Measurements from ENCODE around the gene CYTL1.
"Not testable (repeated sequence)": the region's sequence is repeated elsewhere in the genome, so short reads cannot be mapped to it uniquely, and the experiment has no call there.

CYTL1 gene

GRCh38 chr4:5019274-5019673 lies at the start of gene CYTL1:
TSS of gene CYTL1 (minus strand) at chr4:5019458. CDS start at chr4:5019445, 13 bp downstream.
- Histone ChIP-seq H3K4me3 (ENCODE audit: low read length) (no peak within 1 kb of the TSS), H3K36me3 (ENCODE audit: insufficient read depth, low read length) (no peaks in the 10 kb centered on the region), H3K9me3 (ENCODE audit: low read length) (no peaks in the 10 kb centered on the region), H3K27me3 (ENCODE audit: insufficient read depth, low read length) (peaks cover 5% of the 10 kb centered on the region), H2AFZ (ENCODE audit: low read depth, low read length) (no peak within 1 kb of the TSS), H3K4me1 (ENCODE audit: insufficient read depth, low read length) (no peaks in the 10 kb centered on the region)

DNA sequence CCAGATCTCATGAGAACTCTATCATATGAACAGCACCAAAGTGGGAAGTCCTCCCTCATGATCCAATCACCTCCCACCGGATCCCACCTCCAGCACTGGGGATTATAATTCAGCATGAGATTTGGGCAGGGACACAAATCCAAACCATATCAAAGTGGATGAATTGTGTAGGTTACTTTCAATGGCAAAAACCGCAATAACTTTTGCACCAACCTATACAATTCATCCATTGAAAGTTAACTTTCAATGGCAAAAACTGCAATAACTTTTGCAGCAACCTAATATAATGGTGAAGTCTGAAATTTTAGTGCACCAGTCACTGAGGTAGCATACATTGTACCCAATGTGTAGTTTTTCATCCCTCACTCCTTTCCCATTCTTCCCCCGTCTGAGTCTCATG lies 48.6 kb upstream of the CYTL1 start:
- H3K4me1 ChIP-seq (ENCODE audit: insufficient read depth, low read length): no peaks in the 10 kb centered on the region
- H3K9me3 ChIP-seq (ENCODE audit: low read length): no peaks in the 10 kb centered on the region
- H3K36me3 ChIP-seq (ENCODE audit: insufficient read depth, low read length): no peaks in the 10 kb centered on the region
- H2AFZ ChIP-seq (ENCODE audit: low read depth, low read length): no peak overlapping the region
- H3K27me3 ChIP-seq (ENCODE audit: insufficient read depth, low read length): no peaks in the 10 kb centered on the region
- no peak overlapping the region for H3K4me3 ChIP-seq (ENCODE audit: low read length)

- not testable (repeated sequence) for H3K36me3 ChIP-seq (ENCODE audit: insufficient read depth, low read length); H2AFZ ChIP-seq (ENCODE audit: low read depth, low read length); H3K27me3 ChIP-seq (ENCODE audit: insufficient read depth, low read length); H3K4me3 ChIP-seq (ENCODE audit: low read length); H3K9me3 ChIP-seq (ENCODE audit: low read length); H3K4me1 ChIP-seq (ENCODE audit: insufficient read depth, low read length)
Measured at GRCh38 chr4:5066968-5067367, 47.7 kb upstream of the CYTL1 start.

DNA sequence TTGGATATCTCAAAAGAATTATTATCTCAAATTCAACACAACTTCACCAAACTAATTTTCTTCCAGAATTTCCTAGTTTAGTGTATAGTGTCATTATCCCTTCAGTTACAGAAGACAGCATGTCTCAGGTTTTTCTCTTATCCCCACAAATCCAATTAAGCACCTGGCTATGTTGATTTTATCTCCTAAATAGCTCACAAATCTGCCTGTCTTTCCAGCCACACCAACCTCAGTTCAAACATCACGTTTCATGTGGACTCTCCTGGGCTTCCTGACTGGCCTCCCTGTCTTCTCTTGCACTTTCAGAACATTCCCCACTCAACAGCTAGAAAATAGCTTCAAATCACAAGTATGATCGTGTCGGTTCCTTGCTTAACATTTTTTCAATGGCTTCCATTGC lies 46.8 kb upstream of the CYTL1 start:
- Histone ChIP-seq H3K36me3 (ENCODE audit: insufficient read depth, low read length) (no peaks in the 10 kb centered on the region), H3K27me3 (ENCODE audit: insufficient read depth, low read length) (no peaks in the 10 kb centered on the region), H2AFZ (ENCODE audit: low read depth, low read length) (no peak overlapping the region), H3K4me3 (ENCODE audit: low read length) (no peak overlapping the region), H3K9me3 (ENCODE audit: low read length) (no peaks in the 10 kb centered on the region), H3K4me1 (ENCODE audit: insufficient read depth, low read length) (no peaks in the 10 kb centered on the region)

DNA sequence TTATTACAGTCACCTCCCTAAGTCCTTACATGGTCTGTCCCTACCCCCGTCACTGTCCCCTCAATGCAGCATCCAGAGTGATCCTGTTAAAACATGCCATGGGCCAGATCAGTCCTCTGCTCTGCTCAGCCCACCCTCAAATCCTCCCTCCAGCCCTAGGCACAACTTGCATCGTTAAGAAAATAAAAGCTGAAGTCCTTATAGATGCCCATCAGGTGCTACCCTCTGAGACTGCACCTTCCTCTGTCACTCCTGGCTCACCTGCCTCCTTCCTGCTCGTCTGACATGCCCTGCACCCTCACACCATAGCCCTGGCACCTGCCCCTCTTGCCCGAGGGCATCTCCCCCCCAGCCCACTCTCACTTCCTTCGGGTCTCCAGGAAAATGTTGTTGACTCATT lies 36.2 kb upstream of the CYTL1 start:
- Histone ChIP-seq H3K9me3 (ENCODE audit: low read length) (no peaks in the 10 kb centered on the region), H3K4me1 (ENCODE audit: insufficient read depth, low read length) (peaks cover 8% of the 10 kb centered on the region), H3K36me3 (ENCODE audit: insufficient read depth, low read length) (no peaks in the 10 kb centered on the region), H2AFZ (ENCODE audit: low read depth, low read length) (no peak overlapping the region), H3K4me3 (ENCODE audit: low read length) (no peak overlapping the region), H3K27me3 (ENCODE audit: insufficient read depth, low read length) (peaks cover 27% of the 10 kb centered on the region)

DNA sequence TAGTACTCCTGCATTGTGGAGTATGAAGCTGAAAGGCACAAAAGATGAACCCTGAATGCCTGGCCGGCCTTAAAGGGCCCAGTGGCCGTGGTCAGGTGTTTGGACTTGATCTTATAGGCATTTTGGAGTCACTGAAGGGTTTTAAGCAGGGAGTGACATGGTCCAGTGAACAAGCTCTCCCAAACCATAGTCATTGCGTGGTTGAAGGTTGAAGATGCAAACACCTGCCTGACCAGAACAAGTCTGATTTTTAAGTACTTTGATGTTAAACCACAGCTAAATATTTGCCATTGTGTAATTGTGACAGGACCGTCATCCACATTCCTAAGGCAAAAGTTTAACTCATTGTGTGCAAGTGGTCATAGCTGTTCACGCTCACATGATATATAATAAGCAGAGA lies 35.3 kb upstream of the CYTL1 start:
- Histone ChIP-seq H3K4me1 (ENCODE audit: insufficient read depth, low read length) (peaks cover 8% of the 10 kb centered on the region), H2AFZ (ENCODE audit: low read depth, low read length) (no peak overlapping the region), H3K4me3 (ENCODE audit: low read length) (no peak overlapping the region)

GRCh38 chr4:5052726-5053425 lies 33.6 kb upstream of the CYTL1 start:
- Histone ChIP-seq H3K4me1 (ENCODE audit: insufficient read depth, low read length) (peaks cover 8% of the 10 kb centered on the region), H3K27me3 (ENCODE audit: insufficient read depth, low read length) (peaks cover 27% of the 10 kb centered on the region), H2AFZ (ENCODE audit: low read depth, low read length) (no peak overlapping the region), H3K36me3 (ENCODE audit: insufficient read depth, low read length) (no peaks in the 10 kb centered on the region), H3K4me3 (ENCODE audit: low read length) (no peak overlapping the region), H3K9me3 (ENCODE audit: low read length) (no peaks in the 10 kb centered on the region)

More for the DNA sequence above, 35.3 kb upstream of the CYTL1 start:
- H3K36me3 ChIP-seq (ENCODE audit: insufficient read depth, low read length): no peaks in the 10 kb centered on the region
- peaks cover 27% of the 10 kb centered on the region for H3K27me3 ChIP-seq (ENCODE audit: insufficient read depth, low read length)
- no peaks in the 10 kb centered on the region for H3K9me3 ChIP-seq (ENCODE audit: low read length)

GRCh38 chr4:5052204-5052702 lies 33.0 kb upstream of the CYTL1 start:
- Histone ChIP-seq H2AFZ (ENCODE audit: low read depth, low read length) (no peak overlapping the region), H3K9me3 (ENCODE audit: low read length) (no peaks in the 10 kb centered on the region), H3K4me3 (ENCODE audit: low read length) (no peak overlapping the region), H3K36me3 (ENCODE audit: insufficient read depth, low read length) (no peaks in the 10 kb centered on the region), H3K27me3 (ENCODE audit: insufficient read depth, low read length) (peaks cover 26% of the 10 kb centered on the region), H3K4me1 (ENCODE audit: insufficient read depth, low read length) (peaks cover 8% of the 10 kb centered on the region)

GRCh38 chr4:5051278-5052203 lies 32.3 kb upstream of the CYTL1 start, which contains the start of gene STK32B:
TSS of gene STK32B (plus strand) at chr4:5051480.
- Histone ChIP-seq H3K4me3 (ENCODE audit: low read length) (peak within 1 kb of the TSS; percentile 49), H3K4me1 (ENCODE audit: insufficient read depth, low read length) (peaks cover 8% of the 10 kb centered on the region), H3K9me3 (ENCODE audit: low read length) (no peaks in the 10 kb centered on the region), H2AFZ (ENCODE audit: low read depth, low read length) (peak within 1 kb of the TSS; percentile 98), H3K27me3 (ENCODE audit: insufficient read depth, low read length) (peaks cover 25% of the 10 kb centered on the region), H3K36me3 (ENCODE audit: insufficient read depth, low read length) (no peaks in the 10 kb centered on the region)

GRCh38 chr4:5050520-5051277 lies 31.4 kb upstream of the CYTL1 start:
- Histone ChIP-seq H3K4me1 (ENCODE audit: insufficient read depth, low read length) (peaks cover 8% of the 10 kb centered on the region), H2AFZ (ENCODE audit: low read depth, low read length) (peak overlapping the region; percentile 98), H3K4me3 (ENCODE audit: low read length) (peak overlapping the region; percentile 49), H3K36me3 (ENCODE audit: insufficient read depth, low read length) (no peaks in the 10 kb centered on the region), H3K9me3 (ENCODE audit: low read length) (no peaks in the 10 kb centered on the region), H3K27me3 (ENCODE audit: insufficient read depth, low read length) (peaks cover 25% of the 10 kb centered on the region)

- H3K4me1 ChIP-seq (ENCODE audit: insufficient read depth, low read length): peaks cover 8% of the 10 kb centered on the region
- H3K4me3 ChIP-seq (ENCODE audit: low read length): no peak overlapping the region
- H3K36me3 ChIP-seq (ENCODE audit: insufficient read depth, low read length): no peaks in the 10 kb centered on the region
- H3K27me3 ChIP-seq (ENCODE audit: insufficient read depth, low read length): peaks cover 25% of the 10 kb centered on the region
- H3K9me3 ChIP-seq (ENCODE audit: low read length): no peaks in the 10 kb centered on the region
- H2AFZ ChIP-seq (ENCODE audit: low read depth, low read length): no peak overlapping the region
Measured at GRCh38 chr4:5048721-5049120, 29.5 kb upstream of the CYTL1 start.

DNA sequence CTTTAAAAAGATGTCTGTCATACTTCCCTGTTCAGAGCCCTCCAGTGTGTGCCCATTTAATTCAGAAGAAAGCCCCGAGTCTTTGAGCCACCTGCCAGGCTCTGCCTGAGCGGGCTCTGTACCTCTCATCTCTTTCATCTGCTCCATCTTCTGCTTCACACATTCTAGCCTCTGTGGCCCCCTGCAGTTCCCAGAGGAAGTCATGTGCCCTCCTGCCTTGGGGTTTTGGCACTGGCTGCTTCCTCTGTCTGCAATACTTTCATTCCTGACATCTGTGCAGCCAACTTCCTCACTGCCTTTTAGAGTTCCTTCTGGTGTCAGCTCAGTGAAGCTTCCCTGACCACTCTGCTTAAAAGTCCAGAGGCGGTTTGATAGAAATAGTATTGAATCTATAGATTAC lies 25.8 kb upstream of the CYTL1 start:
- H3K4me1 ChIP-seq (ENCODE audit: insufficient read depth, low read length): no peaks in the 10 kb centered on the region
- no peaks in the 10 kb centered on the region for H3K27me3 ChIP-seq (ENCODE audit: insufficient read depth, low read length)
- no peak overlapping the region for H3K4me3 ChIP-seq (ENCODE audit: low read length)
- no peaks in the 10 kb centered on the region for H3K36me3 ChIP-seq (ENCODE audit: insufficient read depth, low read length)
- H2AFZ ChIP-seq (ENCODE audit: low read depth, low read length): no peak overlapping the region
- no peaks in the 10 kb centered on the region for H3K9me3 ChIP-seq (ENCODE audit: low read length)

GRCh38 chr4:5044341-5044740 lies 25.1 kb upstream of the CYTL1 start:
- Histone ChIP-seq H2AFZ (ENCODE audit: low read depth, low read length) (no peak overlapping the region), H3K4me1 (ENCODE audit: insufficient read depth, low read length) (no peaks in the 10 kb centered on the region), H3K4me3 (ENCODE audit: low read length) (no peak overlapping the region), H3K36me3 (ENCODE audit: insufficient read depth, low read length) (no peaks in the 10 kb centered on the region), H3K9me3 (ENCODE audit: low read length) (no peaks in the 10 kb centered on the region), H3K27me3 (ENCODE audit: insufficient read depth, low read length) (no peaks in the 10 kb centered on the region)

Measured in neuron (in vitro differentiated cells).